ENCODE results near the gene CEBPZOS.
A peak's percentile ranks its signal among the peaks of the same experiment; 100 is the strongest.

The CEBPZOS gene

GRCh38 chr2:37180006-37180639 is 16.2 kb upstream of the CEBPZOS start:
- TF ChIP-seq CTCF (conservative IDR thresholded peaks at IDR 0.05; ENCODE audit: low read length), result 0 out of 2 replicates have a peak, but pooled peaks have one; percentile 4
- H3K4me3 ChIP-seq (ENCODE audit: low read length), result no peak overlapping the region

GRCh38 chr2:37180640-37181039 is 15.7 kb upstream of the CEBPZOS start:
- TF ChIP-seq CTCF (conservative IDR thresholded peaks at IDR 0.05; ENCODE audit: low read length), result no peak
- no peak for DNase-seq (ENCODE audit: low read depth)
- no peak overlapping the region for H3K4me3 ChIP-seq (ENCODE audit: low read length)

More at GRCh38 chr2:37180006-37180639, 16.2 kb upstream of the CEBPZOS start:
- DNase-seq (ENCODE audit: low read depth), result peak; percentile 18

- H3K4me3 ChIP-seq (ENCODE audit: low read length), result no peak overlapping the region
- peak; percentile 29 for DNase-seq (ENCODE audit: low read depth)
- TF ChIP-seq CTCF (conservative IDR thresholded peaks at IDR 0.05; ENCODE audit: low read length), result no peak
Measured at GRCh38 chr2:37181726-37182684, 14.3 kb upstream of the CEBPZOS start.

GRCh38 chr2:37188570-37188969 is 7.7 kb upstream of the CEBPZOS start, which contains the start of gene SULT6B1:
TSS of gene SULT6B1 (minus strand) at chr2:37188670. CDS start at chr2:37188640, 30 bp downstream.
- TF ChIP-seq CTCF (conservative IDR thresholded peaks at IDR 0.05; ENCODE audit: low read length), result no peak
- no peak within 1 kb of the TSS for H3K4me3 ChIP-seq (ENCODE audit: low read length)
- no peak for DNase-seq (ENCODE audit: low read depth)

GRCh38 chr2:37189452-37190153 is 6.7 kb upstream of the CEBPZOS start:
- DNase-seq (ENCODE audit: low read depth), result peak; percentile 82
- no peak overlapping the region for H3K4me3 ChIP-seq (ENCODE audit: low read length)

GRCh38 chr2:37190290-37190689 is 6.0 kb upstream of the CEBPZOS start:
- H3K4me3 ChIP-seq (ENCODE audit: low read length), result no peak overlapping the region
- no peak for DNase-seq (ENCODE audit: low read depth)
- no peak for TF ChIP-seq CTCF (conservative IDR thresholded peaks at IDR 0.05; ENCODE audit: low read length)

More at GRCh38 chr2:37189452-37190153, 6.7 kb upstream of the CEBPZOS start:
- peak; percentile 27 for TF ChIP-seq CTCF (conservative IDR thresholded peaks at IDR 0.05; ENCODE audit: low read length)
